ENCODE measurements around the gene CDC14B.

DNA sequence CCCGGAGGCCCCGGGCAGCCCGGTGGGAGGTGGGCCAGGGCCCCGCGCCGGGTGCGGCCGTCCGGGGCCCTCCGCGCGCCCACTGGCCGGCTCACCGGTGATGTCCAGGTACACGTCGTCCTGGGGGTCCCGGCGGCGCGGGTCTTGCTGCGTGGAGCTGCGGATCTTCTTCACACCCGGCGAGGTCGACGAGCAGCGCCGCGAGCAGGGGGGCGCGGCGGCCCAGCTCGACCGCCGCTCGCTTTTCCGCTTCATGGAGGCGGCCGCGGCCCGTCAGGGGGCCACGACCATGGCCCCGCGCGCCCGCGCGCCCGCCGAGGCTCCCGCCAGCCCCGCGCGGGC lies 548 bp downstream of the CDC14B start:
- no peak for TF ChIP-seq CTCF (IDR thresholded peaks at IDR 0.05; ENCODE audit: insufficient read depth, low read length, poor library complexity, severe bottlenecking)
- no peak for TF ChIP-seq EZH2phosphoT487 (conservative IDR thresholded peaks at IDR 0.05; ENCODE audit: low read length)
